Breast epithelium (tissue), 3 donors: Measurements from ENCODE around the gene SEMA4C.

Experiments used
- CTCF ChIP-seq, 3 donors: fragments of 450-650 bp; IDR thresholded peaks; one replicate each; pipeline ENCODE4 v1.5.1; 2016 to 2017; ENCODE audit warnings: antibody characterized with exemption in 3 of 3, mild to moderate bottlenecking in 3 of 3, moderate library complexity in 3 of 3
- POLR2A ChIP-seq: fragments of 450-650 bp; IDR thresholded peaks from one replicate; pipeline ENCODE4 v1.6.1; 2016; ENCODE audit warnings: antibody characterized with exemption, mild to moderate bottlenecking, moderate library complexity
- POLR2AphosphoS5 ChIP-seq, 3 donors: sonication (generic); formaldehyde crosslinking; IDR thresholded peaks; one replicate each; pipeline ENCODE4 v1.6.1; 2017; ENCODE audit warnings: antibody characterized with exemption in 3 of 3

GRCh38 chr2:96832408-96832753 is 37.5 kb downstream of the SEMA4C start:
- TF ChIP-seq CTCF (IDR thresholded peaks at IDR 0.05) (no peak), POLR2A (no peak), POLR2AphosphoS5 (IDR thresholded peaks at IDR 0.05) (no peak)
